ENCODE results near the gene AGFG1.
"Not testable (repeated sequence)": the region's sequence is repeated elsewhere in the genome, so short reads cannot be mapped to it uniquely, and the experiment has no call there.

AGFG1 gene

GRCh38 chr2:227499627-227500300 is 27.8 kb downstream of the AGFG1 start:
- DNase-seq (ENCODE audit: low read depth): no peak

DNA sequence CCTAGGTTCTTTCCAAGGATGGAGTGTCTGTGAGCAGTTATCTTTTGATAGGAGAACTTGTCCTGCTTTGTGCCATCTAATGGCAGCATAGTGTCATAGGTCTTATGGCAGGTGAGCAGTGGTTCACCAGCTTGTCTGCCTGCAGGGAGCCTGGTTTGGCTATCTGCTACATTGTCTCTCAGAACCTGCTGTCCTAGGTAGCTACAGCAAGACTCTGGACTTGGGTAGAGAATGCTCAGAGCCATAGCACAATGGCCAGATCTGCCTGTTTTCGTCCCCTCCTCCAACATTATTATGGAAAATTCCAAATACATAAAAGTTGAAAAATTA is 28.3 kb downstream of the AGFG1 start:
- DNase-seq (ENCODE audit: low read depth): no peak

GRCh38 chr2:227503433-227504406 is 31.8 kb downstream of the AGFG1 start:
- no peak for DNase-seq (ENCODE audit: low read depth)

- DNase-seq (ENCODE audit: low read depth): no peak
Measured at GRCh38 chr2:227504700-227505099, 32.7 kb downstream of the AGFG1 start.

- no peak for DNase-seq (ENCODE audit: low read depth)
Measured at GRCh38 chr2:227506456-227506855, 34.5 kb downstream of the AGFG1 start.

GRCh38 chr2:227507963-227508362 is 36.0 kb downstream of the AGFG1 start:
- DNase-seq (ENCODE audit: low read depth): no peak

DNA sequence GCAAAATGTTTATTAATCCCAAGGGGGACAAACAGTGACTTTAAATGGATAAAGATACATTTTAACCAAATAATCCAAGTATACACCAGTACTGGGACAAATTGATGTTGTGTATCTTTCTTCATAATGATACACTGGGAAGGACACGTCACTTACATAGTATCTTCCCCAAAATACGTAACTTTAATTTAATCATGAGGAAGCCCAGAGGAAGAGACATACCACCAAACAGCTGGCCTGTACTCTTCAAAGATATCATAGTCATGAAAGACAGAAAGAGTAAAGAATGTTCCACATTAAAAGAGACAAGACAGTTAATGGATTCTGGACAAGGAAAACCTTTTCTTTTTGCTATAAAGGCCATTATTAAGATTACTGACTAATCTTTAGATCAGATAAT is 37.1 kb downstream of the AGFG1 start:
- DNase-seq (ENCODE audit: low read depth): no peak

- peak; percentile 1 for DNase-seq (ENCODE audit: low read depth)
Measured at GRCh38 chr2:227509824-227510619, 38.1 kb downstream of the AGFG1 start.

DNA sequence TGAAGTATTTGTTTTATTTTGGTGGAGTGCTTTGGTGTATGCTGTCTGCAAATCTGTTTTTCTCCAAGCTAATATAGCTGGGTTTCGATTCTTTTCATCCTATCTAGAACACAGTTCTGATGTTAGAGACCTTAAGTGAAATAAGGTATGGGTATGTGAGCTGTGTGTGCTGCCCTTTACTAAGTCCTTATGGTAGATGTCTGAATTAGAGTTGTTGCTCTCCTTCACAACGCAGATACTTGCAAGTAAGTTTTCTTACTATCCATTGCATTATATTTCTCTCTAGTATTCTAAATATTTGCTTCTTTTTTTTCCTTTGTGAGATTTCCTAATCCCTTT is 38.6 kb downstream of the AGFG1 start:
- no peak for DNase-seq (ENCODE audit: low read depth)

DNA sequence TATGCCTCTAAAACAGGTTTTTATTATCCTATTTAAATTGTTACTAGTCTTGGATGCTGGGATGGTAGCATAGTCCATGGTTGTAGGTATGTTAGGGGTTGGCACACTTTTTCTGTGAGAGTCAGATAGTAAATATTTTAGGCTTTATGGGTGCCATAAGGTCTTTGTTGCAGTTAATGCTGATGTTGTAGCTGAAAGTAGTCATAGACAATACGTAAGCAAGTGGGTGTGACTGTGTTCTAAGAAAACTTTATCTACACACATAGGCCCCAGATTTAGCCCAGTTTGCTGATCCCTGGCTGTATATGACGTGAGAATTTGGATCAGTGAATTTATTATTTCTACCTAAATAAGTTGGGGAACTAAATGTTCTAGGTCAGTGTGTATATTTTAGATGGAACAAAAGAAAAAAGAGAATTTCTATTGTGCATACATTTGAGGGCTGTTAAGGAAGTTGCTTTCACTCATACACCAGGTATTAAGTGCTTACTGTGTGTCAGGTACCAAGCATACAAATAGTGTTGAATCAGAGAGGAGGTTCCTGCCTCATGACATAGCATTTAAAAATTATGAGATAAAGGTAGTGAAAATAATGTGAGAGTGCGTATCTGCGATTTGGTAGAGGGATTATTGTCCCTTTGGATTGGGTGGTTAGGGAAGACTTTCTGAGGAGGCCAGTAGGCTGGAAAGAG is 39.4 kb downstream of the AGFG1 start:
- DNase-seq (ENCODE audit: low read depth): no peak

DNA sequence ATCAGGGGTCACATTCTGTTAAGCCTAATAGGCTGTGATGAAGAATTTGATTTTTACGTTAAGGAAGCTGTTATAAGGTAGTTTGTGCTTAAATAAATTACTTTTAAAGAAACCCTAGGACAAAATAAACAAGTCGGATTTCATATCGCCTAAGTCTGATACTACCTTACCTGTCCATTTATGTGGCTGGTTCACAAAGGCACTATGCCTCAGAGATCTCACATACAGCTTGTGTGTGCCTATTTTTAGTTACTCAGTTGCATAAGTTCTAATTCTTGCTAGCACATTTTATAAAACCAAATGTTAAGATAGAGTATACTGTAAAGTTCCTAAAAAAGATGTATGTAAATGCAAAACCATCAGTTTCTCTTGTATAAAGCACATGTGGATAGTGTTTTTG is 40.0 kb downstream of the AGFG1 start:
- DNase-seq (ENCODE audit: low read depth): no peak

DNA sequence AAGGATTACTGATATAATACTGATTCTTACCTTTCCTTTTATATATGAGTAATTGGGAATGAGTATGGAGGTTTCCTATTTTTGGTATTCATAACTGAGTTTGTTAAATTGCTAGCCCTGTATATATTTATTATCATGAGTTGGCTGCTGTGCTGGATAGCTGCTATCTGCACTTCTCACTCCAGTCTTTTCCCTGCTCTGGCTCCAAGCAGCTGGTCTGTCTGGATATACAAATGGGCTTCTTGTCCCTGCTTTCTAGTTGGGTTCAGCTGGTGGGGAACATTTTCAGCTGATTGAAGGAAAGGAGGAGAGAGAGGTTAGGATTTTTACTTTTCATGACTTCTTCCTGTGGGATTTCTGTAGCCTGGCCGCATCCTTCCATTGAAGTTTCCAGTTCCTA is 41.2 kb downstream of the AGFG1 start:
- DNase-seq (ENCODE audit: low read depth): no peak

GRCh38 chr2:227515742-227516141 is 43.8 kb downstream of the AGFG1 start:
- DNase-seq (ENCODE audit: low read depth): no peak

- no peak for DNase-seq (ENCODE audit: low read depth)
Measured at GRCh38 chr2:227517724-227518123, 45.8 kb downstream of the AGFG1 start.

DNA sequence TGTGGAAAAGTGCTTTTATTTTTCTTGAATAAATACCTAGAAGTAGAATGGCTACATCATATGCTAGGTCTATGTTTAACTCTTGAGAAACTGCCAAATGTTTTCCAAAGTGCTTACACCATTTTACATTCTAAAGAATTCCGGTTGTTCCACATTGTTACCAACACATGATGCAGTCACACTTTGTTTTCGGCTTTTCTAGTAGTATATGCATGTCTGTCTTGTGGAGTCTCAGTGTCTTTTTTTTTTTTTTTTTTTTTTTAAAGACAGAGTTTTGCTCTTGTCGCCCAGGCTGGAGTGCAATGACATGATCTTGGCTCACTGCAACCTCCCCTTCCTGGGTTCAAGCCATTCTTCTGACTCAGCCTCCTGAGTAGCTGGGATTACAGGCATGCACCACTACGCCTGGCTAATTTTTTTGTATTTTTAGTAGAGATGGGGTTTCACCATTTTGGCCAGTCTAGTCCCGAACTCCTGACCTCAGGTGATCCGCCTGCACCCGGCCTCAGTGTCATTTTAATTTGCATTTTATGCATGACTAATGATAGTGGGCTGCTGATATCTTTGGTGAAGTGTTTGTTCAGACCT is 46.4 kb downstream of the AGFG1 start:
- DNase-seq (ENCODE audit: low read depth): peak; percentile 18

DNA sequence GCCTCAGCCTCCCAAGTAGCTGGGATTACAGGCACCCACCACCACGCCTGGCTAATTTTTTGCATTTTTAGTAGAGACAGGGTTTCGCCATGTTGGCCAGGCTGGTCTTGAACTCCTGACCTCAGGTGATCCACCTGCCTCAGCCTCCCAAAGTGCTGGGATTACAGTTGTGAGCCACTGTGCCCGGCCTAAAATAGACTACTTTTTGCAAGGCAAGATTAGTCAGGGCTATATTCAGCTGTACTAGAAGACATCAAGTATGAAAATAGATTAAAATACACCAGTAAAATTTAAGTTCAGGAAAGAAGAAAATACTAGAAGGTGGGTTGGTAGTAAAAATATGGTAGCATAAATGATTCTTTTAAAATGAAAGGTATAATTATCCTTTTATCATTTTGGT is 49.2 kb downstream of the AGFG1 start:
- not testable (repeated sequence) for DNase-seq (ENCODE audit: low read depth)

DNA sequence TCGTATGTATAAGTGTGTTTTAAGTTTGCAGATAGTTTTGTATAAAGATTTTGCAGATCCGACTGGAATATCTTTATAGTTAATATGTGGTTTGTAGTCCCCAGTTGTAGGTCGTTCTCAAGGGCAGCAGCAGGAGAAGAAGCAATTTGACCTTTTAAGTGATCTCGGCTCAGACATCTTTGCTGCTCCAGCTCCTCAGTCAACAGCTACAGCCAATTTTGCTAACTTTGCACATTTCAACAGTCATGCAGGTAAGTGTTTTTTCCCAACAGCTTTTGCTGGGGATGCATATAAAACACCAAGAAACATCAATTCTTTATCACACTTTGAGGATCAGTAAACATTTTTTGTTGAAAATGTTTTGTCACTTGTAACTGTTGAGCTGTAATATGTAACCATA is 52.7 kb downstream of the AGFG1 start:
- DNase-seq (ENCODE audit: low read depth): no peak

GRCh38 chr2:227527351-227527750 is 55.4 kb downstream of the AGFG1 start:
- no peak for DNase-seq (ENCODE audit: low read depth)

- no peak for DNase-seq (ENCODE audit: low read depth)
Measured at GRCh38 chr2:227528803-227529202, 56.8 kb downstream of the AGFG1 start.

DNA sequence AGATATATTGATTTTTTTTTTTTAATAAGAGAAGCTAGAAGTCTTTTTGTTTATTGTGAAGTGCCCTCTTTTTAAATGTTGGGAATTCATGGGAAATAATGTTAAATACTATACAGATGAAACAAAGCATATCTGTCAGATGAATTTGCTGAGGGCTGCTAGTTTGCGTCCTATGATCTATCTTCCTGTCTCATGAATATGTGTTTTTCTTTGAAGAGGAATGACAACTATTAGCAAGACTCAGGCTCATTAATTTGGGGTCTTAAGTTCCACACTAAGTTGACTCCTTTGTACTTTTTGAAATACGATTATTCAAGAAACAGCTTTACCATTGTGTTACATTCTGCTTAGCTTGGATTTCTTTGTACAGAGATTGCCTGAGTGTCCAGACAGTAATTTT is 57.9 kb downstream of the AGFG1 start:
- no peak for DNase-seq (ENCODE audit: low read depth)

DNA sequence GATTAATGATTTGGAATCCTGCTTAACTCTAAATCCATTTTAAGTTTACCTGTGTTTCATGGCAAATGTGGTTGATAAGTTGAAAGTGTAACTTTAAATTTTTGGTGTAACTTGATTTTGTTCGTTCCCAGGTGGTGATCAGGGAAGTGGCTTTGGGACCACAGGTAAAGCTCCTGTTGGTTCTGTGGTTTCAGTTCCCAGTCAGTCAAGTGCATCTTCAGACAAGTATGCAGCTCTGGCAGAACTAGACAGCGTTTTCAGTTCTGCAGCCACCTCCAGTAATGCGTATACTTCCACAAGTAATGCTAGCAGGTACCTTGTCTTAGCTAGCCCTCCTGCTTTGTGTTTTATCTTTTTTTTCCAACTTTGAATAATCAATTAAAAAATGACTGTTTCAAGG is 62.8 kb downstream of the AGFG1 start:
- DNase-seq (ENCODE audit: low read depth): no peak

DNA sequence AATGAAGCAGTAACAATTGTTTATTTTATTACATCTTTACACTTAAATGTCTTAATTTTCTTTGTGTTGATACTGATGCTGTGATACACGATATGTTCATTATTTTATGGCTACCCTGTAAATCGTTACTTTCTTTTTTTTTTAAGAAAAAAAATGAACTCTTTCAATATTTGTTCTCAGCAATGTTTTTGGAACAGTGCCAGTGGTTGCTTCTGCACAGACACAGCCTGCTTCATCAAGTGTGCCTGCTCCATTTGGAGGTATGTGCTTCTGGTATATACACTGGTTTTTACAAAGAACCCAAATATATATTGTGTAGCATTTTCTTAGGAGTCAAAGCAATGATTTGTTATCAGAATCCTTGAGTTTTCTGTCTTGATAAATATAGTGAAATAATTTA is 64.5 kb downstream of the AGFG1 start:
- no peak for DNase-seq (ENCODE audit: low read depth)

Data from fibroblast of the conjunctiva (primary cell).